NCI-H2107 (cell line): Measurements from ENCODE around the gene FBXO24.

Source experiments
- DNase-seq: peaks from one replicate; lab custom pipeline; 2025; lab: John Stamatoyannopoulos, UW

Gene FBXO24

DNA sequence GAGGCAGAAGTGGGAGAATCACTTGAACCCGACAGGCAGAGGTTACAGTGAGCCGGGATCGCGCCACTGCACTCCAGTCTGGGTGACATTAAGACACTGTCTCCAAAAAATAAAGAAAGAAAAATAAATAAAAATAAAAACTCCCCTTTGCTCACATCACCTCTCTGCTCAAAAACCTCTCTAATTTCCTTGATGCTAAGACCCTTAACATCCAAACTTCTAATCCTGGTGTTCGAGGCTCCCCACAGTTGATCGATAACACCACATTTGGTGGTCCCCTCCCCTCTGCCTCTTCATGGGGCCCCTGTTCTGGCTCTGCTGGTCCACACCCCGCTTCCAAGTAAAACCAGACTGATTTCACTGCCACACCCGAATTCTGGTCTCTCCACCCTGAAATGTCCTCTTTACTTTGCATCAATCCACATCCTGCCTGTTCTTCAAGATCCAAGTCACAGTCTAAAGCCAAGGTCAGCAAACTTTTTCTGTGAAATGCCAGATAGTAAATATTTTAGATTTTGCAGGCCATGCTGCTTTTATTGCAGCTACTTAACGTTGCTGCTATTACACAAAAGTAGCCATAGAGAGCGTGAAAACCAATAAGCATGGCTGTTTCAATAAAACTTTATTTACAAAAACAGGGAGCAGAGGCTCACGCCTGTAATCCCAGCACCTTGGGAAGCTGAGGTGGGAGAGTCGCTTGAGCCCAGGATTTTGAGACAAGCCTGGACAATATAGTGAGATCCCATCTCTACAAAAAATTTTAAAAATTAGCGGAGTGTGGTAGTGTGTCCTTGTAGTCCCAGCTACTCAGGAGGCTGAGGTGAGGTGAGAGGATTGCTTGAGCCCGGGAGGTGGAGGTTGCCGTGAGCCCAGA is 38.1 kb downstream of the FBXO24 start:
- DNase-seq: no peak

DNA sequence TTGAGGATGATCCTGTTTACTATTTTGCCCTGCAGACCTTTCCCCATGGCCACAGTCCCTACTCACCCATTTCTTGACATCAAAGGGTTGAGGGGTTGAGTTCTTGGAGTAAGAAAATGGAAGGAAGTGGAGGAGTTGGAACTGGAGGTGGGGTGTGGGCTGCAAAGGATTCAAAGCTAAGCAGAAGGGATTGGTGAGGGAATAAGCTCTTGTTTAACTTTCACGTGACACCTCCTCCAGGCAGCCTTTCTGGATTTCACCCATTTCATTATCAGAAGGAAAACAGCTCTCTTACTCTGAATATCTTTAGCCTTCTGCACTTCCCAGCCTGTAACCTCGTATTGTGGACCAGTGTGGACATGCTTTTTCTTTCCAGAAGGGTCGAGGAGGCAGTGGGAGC is 39.9 kb downstream of the FBXO24 start:
- no peak for DNase-seq

DNA sequence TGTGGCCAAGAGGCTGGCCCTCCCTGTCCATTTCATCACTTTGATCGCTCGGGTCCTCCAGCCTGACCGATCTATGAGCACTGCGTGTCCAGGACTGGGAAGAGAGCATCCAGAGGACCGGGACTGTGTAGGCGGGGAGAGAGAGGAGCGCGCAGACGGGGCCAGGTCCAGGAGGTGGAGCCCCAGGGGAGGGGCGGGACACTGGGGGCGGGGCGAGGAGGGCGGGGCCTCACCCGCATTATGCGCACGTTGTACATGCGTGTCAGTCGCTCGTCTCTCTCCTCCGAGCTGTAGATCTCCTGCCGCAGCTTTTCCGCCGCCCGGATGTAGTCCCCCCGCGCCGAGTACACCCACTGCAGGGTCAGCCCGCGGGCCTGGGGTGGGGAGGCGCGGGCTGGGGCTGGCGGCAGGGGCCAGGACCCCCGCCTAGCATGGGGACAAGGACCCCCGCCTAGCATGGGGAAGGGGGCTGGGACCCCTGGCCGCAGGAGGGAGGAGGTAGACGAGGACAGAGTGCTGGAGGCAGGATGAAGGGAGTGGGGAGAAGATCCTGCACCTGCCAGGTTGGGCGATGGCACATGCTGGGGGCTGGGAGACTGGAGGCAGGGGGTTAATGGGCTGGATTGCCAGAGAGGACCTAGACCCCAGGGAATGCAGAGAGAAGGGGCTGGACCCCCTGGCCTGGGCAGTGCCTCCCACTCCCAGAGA is 40.6 kb downstream of the FBXO24 start:
- DNase-seq: no peak

DNA sequence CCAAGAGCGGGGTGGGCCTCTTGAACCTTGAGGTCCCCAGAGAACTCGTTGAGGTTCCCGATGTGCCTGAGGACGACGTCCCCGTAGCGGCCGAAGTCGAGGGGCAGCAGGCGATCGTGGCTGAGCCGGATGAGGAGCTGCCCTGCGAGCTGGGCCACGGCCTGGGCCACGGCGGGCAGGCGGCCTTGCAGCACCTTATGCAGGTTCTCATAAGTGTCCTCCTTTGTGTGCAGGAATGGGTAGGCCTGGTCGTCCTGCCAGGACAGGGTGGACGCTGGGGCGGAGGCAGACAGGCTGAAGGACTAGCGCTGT is 41.1 kb downstream of the FBXO24 start:
- no peak for DNase-seq

DNA sequence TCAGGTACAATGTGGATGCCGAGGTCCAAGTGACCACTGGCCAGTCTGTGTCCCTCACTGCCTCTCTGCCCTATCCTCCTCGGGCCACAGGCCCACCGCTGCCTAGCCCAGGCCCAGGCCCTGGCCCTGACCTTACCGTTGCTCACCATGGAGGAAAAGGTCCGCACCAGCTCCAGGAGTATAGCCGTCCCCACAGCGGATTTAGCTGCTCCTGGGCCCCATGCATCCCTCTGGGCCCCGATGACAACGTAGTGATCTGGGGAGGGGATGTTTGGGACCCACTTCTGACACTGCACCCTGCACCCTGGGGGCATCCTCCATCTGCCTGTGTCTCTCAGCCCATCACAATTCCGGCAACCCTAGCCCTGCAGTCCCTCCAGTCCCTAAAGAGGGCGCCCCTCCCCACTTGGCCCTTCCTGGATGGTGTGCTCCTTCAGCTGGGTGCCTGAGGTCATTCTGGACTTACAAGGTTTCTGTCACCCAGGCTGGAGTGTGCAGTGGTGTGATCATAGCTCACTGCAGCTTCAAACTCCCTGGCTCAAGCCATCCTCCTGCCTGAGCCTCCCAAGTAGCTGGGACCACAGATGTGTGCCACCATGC is 43.1 kb downstream of the FBXO24 start:
- no peak for DNase-seq

DNA sequence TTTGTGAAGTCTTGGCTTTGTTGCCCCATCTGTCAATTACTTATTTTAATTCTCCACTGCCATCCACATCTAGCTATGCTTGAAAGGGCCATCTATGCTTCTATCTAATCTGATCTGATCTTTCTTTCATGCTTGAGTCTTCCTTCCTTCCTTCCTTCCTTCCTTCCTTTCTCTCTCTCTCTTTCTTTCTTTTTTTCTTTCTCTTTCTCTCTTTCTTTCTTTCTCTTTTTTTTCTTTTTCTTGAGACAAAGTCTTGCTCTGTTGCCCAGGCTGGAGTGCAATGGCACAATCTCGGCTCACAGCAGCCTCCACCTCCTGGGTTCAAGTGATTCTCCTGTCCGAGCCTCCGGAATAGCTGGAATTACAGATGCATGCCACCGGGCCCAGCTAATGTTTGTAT is 43.9 kb downstream of the FBXO24 start:
- no peak for DNase-seq

DNA sequence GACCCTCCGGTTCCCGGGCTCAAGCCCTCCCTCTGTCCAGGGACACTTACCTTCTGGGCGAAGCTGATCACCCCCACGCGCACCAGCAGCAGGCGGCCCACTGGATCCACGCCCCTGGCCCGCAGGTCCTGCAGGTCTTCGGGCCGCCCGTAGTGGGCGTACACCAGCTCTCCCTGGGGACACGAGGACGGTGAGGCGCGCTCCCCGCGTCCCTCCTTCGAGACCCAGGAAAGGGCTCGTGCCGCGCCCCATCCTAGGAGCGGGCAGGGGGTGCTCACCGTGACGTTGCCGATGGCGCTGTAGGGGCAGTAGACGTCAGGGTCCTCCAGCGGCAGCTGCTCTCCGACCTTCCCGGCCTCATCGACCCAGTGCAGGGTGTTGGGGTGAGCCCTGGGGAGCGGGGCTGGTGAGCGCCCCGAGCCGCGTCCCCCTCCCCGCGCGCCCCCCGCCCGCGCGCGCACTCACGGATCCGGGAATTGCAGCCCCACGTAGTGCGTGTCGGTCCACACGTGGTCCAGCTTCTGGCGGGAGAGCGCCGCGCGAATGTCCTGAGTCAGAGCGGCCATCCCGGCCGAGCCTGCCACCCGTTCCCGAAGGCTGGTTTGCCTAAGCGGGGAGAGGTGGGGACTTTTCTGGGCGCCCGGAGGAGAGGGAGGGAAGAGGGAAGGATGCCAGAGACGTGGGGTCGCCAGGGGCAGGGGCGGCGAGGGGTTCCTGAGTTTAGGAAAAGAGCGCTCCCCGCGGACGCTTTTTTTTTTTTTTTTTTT is 47.0 kb downstream of the FBXO24 start:
- DNase-seq: no peak

DNA sequence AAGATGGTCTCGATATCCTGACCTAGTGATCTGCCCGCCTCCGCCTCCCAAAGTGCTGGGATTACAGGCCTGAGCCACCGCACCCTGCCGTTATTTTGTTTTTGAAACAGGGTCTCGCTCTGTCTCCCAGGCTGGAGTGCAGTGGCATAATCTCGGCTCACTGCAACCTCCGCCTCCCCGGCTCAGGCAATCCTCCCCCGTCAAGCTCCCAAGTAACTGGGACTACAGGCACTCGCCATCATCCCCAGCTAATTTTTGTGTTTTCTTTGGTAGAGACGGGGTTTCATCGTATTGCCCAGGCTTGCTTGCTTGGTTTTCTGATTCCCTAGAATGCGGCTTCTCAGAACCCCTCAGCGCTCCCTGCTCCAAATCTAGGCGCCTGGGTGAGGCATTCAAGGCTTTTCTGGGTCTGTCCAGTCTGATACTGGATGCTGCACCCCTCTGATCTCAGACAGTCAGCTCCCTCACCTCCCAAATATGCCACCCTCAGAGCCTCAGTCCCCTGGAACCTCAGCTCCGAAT is 53.9 kb downstream of the FBXO24 start:
- no peak for DNase-seq

DNA sequence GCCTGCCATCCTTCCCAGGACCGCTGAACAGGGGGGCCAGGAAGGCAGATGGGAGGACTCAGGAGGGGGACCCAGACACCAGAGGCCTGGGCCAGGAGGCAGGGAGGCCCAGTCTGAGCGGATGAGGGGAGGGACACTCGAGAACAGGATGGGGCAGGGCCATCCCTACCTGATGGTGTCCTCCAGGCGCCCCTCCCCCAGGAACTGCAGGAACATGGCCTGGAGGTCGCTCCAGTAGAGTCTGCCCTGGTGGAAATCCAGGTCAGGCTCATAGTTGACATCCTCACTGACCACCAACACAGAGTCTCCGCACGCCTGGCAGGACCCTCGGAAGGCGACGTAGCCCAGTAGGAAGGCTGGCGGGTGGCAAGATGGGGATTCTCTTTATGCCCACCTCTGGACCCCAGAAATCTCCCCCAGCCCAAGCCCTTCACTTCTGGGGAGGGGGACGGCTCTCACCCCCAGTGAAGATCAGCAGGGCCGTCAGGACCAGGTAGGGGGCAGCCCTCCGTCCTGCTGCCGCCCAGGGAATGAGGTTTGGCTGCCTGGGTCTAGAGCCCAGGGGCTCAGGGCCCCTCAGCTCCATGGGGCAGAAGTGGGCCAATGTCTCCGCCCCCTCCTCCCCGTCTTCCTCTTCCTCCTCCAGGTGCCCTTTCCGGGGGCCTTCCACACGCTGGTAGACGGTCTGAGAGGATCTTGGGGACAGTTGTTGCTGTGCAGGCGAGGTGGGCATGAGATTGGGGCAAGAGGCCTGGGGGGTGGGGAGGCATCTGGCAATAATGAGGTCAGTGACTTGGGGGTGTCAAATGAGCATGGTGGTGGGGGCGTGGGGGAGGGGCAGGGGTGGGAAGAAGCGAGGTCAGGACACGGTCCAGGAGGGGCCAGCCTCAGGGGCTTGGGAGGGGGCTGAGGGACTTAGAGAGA is 54.7 kb downstream of the FBXO24 start:
- DNase-seq: no peak

DNA sequence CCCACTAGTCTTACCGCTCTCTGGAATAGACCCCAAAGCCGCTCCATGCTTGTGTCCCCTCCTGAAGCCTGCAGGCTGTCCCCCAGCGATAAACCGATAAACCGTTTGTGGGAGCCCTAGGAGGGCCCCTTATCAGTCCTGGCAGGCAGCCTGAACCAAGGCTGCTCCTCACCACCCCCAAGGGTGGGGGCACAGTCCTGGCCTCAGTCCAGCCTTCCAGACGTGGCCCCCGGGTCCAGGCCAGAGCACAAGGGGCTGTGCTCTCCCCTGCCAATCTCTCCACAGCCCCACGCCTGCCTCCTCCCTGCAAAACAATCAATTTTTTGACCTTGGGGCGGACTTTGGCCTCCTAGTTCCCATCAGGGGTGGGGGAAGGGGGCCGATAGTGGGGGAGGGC is 55.3 kb downstream of the FBXO24 start, which contains the start of gene TFR2:
TFR2 (minus strand) TSS at position 90 of the 397 bp plus-strand sequence; CDS start at position 47, 43 bp downstream.
- DNase-seq: no peak

DNA sequence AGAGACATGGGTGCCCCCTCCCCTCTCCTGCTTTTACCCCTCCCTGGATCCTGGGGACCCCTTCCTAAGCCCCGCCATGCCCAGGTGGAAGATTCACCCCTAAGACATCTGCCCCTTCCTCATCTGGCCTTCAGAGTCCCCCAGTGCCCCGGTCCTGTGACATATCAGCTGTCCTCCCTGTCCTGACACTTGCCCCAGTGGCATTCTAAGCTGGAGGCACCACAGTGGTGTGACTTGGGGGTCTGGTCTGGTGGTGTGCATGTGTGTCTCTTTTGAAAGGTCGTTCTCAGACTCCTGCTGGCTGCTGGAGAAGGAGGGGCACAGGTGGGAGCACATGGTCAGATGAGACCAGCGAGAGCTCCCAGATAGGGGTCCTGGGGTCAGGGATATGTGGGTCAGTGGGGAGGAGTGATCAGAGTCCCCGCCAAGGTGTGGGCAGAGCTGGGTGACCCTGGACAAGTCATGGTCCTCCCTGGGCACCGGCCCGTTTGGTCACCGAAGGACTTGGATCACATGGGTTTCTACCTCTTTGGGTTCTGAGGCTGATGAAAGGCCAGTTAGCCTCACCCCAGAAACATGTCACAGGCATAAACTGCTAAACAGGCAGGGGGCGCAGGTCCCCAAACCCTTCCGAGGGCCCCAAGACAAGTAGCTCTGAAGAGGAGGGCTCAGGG is 55.9 kb downstream of the FBXO24 start:
- DNase-seq: no peak

DNA sequence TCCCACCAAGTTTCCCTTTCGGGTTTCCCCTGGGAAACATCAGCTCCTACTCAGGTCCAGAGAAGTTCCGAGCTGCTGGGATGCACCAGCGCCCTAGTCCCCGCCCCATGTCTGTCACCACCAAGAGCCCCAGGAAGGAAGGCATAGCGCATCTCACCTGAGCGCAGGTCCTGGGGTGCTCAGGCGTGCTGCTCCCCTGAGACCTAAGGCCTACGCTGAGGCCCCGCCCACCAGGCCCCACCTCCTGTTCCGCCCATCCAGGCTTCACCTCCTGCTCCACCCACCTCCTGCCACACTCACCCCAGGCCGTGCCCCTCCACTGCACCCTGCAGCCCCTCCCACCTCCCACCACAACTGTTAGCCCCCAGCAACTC is 56.4 kb downstream of the FBXO24 start:
- no peak for DNase-seq

DNA sequence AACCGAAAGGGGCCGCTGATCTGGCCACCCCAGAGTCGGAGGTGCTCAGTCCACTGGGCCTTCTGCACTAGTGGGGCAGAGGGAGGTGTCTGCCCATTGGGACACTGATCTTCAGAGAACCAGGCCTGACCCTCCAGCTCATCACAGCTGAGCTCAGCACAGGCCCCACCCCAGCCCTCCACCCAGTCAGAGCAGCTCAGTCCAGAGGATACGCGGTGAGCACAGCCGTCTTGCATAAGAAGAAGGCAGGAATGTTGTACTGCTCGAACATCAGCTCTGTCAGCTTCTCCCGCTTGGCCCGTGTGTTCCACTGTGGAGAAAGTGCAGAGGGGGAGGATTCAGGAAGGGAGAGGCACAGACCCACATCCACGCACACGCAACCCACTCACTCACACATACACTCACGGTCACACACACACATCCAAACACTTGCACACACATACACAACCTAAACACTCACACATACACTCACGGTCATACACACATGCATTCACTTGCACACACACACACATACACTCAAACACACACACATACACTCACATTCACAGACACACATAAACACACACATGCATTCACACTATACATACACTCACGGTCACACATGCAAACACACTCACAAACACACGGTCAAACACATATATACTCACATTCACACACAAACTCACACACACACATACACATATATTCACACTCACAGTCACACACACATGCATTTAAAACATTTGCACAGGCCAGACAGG is 63.9 kb downstream of the FBXO24 start:
- DNase-seq: no peak
